Measurements from ENCODE around the gene IKZF2.

Gene IKZF2

GRCh38 chr2:213010106-213010779 lies 141.2 kb downstream of the IKZF2 start:
- no peaks in the 10 kb centered on the region for H3K4me1 ChIP-seq (ENCODE audit: control insufficient read depth, insufficient read depth, low read length, poor library complexity, severe bottlenecking)
- H3K36me3 ChIP-seq (ENCODE audit: control insufficient read depth, insufficient read depth, low read length) = no peaks in the 10 kb centered on the region
- DNase-seq = no peak
- H3K4me3 ChIP-seq (ENCODE audit: insufficient read depth, low read depth, low read length, poor library complexity, severe bottlenecking) = no peak overlapping the region
- no peaks in the 10 kb centered on the region for H3K27me3 ChIP-seq (replicated peaks; ENCODE audit: control insufficient read depth, insufficient read depth, low read length, poor library complexity, severe bottlenecking)
- no peaks in the 10 kb centered on the region for H3K9me3 ChIP-seq (ENCODE audit: control insufficient read depth, low read length)
- no peak overlapping the region for H3K27ac ChIP-seq (ENCODE audit: insufficient read depth, low read length, poor library complexity, severe bottlenecking)

- Histone ChIP-seq H3K9me3 (ENCODE audit: control insufficient read depth, low read length) (no peaks in the 10 kb centered on the region), H3K4me1 (ENCODE audit: control insufficient read depth, insufficient read depth, low read length, poor library complexity, severe bottlenecking) (no peaks in the 10 kb centered on the region), H3K4me3 (ENCODE audit: insufficient read depth, low read depth, low read length, poor library complexity, severe bottlenecking) (no peak overlapping the region), H3K27me3 (replicated peaks; ENCODE audit: control insufficient read depth, insufficient read depth, low read length, poor library complexity, severe bottlenecking) (no peaks in the 10 kb centered on the region), H3K27ac (ENCODE audit: insufficient read depth, low read length, poor library complexity, severe bottlenecking) (no peak overlapping the region), H3K36me3 (ENCODE audit: control insufficient read depth, insufficient read depth, low read length) (no peaks in the 10 kb centered on the region)
- no peak for DNase-seq
These were observed 144.0 kb downstream of the IKZF2 start for GRCh38 chr2:213007290-213007838.

DNA sequence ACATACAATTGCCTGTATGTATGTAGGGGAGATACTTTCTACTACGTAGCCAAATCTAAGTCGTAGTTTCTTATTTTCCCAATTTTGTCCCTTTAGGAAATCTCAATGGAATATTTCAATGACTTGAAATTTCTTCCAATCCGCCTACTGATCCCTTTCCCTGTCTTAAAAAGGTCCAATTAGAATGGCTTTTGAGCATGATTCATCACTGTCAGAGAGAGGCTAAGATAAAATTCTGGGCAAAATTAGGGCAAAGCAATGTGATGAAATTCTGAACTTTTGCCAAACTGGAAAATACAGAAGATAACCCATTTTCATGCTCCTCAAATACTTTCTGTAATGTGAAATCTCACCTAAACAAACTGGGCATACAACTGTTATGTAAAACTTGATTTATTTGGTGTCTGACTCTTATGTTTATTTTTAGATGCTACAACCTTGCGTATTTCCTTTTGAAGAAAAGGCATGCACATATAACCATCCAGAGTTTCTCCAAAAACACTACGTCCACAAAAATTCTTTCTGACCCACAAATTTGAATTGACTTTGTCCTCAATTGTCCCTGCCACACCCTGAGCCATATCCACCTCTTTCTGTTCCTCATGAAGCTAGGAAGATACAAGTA lies 147.1 kb downstream of the IKZF2 start:
- Histone ChIP-seq H3K4me1 (ENCODE audit: control insufficient read depth, insufficient read depth, low read length, poor library complexity, severe bottlenecking) (no peaks in the 10 kb centered on the region), H3K4me3 (ENCODE audit: insufficient read depth, low read depth, low read length, poor library complexity, severe bottlenecking) (no peak overlapping the region), H3K27me3 (replicated peaks; ENCODE audit: control insufficient read depth, insufficient read depth, low read length, poor library complexity, severe bottlenecking) (no peaks in the 10 kb centered on the region), H3K36me3 (ENCODE audit: control insufficient read depth, insufficient read depth, low read length) (no peaks in the 10 kb centered on the region), H3K9me3 (ENCODE audit: control insufficient read depth, low read length) (no peaks in the 10 kb centered on the region), H3K27ac (ENCODE audit: insufficient read depth, low read length, poor library complexity, severe bottlenecking) (no peak overlapping the region)
- DNase-seq = no peak

GRCh38 chr2:213002383-213002782 lies 149.0 kb downstream of the IKZF2 start:
- Histone ChIP-seq H3K27me3 (replicated peaks; ENCODE audit: control insufficient read depth, insufficient read depth, low read length, poor library complexity, severe bottlenecking) (no peaks in the 10 kb centered on the region), H3K4me3 (ENCODE audit: insufficient read depth, low read depth, low read length, poor library complexity, severe bottlenecking) (no peak overlapping the region), H3K27ac (ENCODE audit: insufficient read depth, low read length, poor library complexity, severe bottlenecking) (no peak overlapping the region), H3K36me3 (ENCODE audit: control insufficient read depth, insufficient read depth, low read length) (no peaks in the 10 kb centered on the region), H3K9me3 (ENCODE audit: control insufficient read depth, low read length) (no peaks in the 10 kb centered on the region), H3K4me1 (ENCODE audit: control insufficient read depth, insufficient read depth, low read length, poor library complexity, severe bottlenecking) (no peaks in the 10 kb centered on the region)
- DNase-seq = no peak

GRCh38 chr2:213001297-213001910 lies 150.0 kb downstream of the IKZF2 start:
- no peak for DNase-seq
- no peaks in the 10 kb centered on the region for H3K36me3 ChIP-seq (ENCODE audit: control insufficient read depth, insufficient read depth, low read length)
- no peaks in the 10 kb centered on the region for H3K9me3 ChIP-seq (ENCODE audit: control insufficient read depth, low read length)
- H3K4me3 ChIP-seq (ENCODE audit: insufficient read depth, low read depth, low read length, poor library complexity, severe bottlenecking) = no peak overlapping the region
- H3K27me3 ChIP-seq (replicated peaks; ENCODE audit: control insufficient read depth, insufficient read depth, low read length, poor library complexity, severe bottlenecking) = no peaks in the 10 kb centered on the region
- H3K4me1 ChIP-seq (ENCODE audit: control insufficient read depth, insufficient read depth, low read length, poor library complexity, severe bottlenecking) = no peaks in the 10 kb centered on the region
- H3K27ac ChIP-seq (ENCODE audit: insufficient read depth, low read length, poor library complexity, severe bottlenecking) = no peak overlapping the region

DNA sequence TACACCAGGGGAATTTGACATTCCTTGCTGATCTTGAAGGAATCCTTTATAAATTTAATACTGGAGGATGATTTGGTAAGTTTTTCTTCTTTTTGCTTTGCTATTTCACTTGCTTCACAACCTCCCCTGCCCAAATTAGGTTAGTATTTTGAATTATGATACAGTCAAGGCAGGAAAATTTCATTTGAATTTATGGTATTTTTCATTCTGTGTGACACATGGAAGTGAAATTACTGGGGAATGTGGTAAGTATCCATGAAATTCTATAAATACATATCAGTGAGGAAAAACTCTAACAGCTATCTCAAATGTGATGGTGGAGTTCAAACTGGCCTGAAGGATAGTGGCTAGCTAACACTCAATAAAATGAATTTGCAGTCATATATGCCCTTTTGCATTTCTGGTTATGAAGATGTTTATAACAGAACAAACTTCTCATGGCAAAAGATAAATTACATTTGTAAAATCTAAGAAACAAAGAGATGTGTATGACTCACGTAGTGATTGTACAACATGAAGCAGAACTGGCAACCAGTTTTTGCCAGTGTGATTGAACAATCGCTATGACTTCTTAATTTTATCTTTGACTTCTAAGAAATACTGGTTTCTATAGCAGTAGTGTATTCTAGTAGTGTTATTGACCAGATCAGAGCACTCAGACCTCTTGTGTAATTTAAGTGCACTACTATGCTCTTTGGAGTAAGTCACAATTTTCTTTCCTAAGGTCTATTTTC lies 152.6 kb downstream of the IKZF2 start:
- H3K27me3 ChIP-seq (replicated peaks; ENCODE audit: control insufficient read depth, insufficient read depth, low read length, poor library complexity, severe bottlenecking) = no peaks in the 10 kb centered on the region
- no peaks in the 10 kb centered on the region for H3K9me3 ChIP-seq (ENCODE audit: control insufficient read depth, low read length)
- DNase-seq = no peak
- no peak overlapping the region for H3K27ac ChIP-seq (ENCODE audit: insufficient read depth, low read length, poor library complexity, severe bottlenecking)
- no peaks in the 10 kb centered on the region for H3K4me1 ChIP-seq (ENCODE audit: control insufficient read depth, insufficient read depth, low read length, poor library complexity, severe bottlenecking)
- H3K36me3 ChIP-seq (ENCODE audit: control insufficient read depth, insufficient read depth, low read length) = no peaks in the 10 kb centered on the region
- H3K4me3 ChIP-seq (ENCODE audit: insufficient read depth, low read depth, low read length, poor library complexity, severe bottlenecking) = no peak overlapping the region

DNA sequence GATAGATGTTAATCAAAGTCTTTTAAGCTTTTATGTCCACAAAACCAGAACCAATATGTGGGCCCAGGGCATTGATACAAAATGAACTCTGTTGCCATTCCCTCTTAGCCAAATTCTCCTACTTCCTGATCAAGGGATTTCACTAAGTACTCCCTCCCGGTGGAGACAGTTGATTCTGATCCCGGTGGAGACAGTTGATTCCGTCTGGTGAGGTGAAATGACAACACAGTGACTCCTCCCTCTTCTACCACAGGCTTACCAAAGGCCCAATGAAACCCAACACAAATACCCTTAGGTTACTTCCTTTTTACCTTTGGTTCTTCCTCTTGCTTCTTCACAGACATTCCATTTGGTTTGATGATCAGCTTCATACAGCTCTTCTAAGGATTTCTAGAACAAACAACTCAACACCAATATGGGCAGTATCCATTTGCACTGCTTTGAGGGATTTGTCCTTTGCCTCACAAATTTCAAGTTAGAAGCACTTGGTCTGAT lies 153.8 kb downstream of the IKZF2 start:
- Histone ChIP-seq H3K4me3 (ENCODE audit: insufficient read depth, low read depth, low read length, poor library complexity, severe bottlenecking) (no peak overlapping the region), H3K9me3 (ENCODE audit: control insufficient read depth, low read length) (no peaks in the 10 kb centered on the region), H3K36me3 (ENCODE audit: control insufficient read depth, insufficient read depth, low read length) (no peaks in the 10 kb centered on the region), H3K27ac (ENCODE audit: insufficient read depth, low read length, poor library complexity, severe bottlenecking) (no peak overlapping the region), H3K27me3 (replicated peaks; ENCODE audit: control insufficient read depth, insufficient read depth, low read length, poor library complexity, severe bottlenecking) (no peaks in the 10 kb centered on the region), H3K4me1 (ENCODE audit: control insufficient read depth, insufficient read depth, low read length, poor library complexity, severe bottlenecking) (no peaks in the 10 kb centered on the region)
- no peak for DNase-seq

DNA sequence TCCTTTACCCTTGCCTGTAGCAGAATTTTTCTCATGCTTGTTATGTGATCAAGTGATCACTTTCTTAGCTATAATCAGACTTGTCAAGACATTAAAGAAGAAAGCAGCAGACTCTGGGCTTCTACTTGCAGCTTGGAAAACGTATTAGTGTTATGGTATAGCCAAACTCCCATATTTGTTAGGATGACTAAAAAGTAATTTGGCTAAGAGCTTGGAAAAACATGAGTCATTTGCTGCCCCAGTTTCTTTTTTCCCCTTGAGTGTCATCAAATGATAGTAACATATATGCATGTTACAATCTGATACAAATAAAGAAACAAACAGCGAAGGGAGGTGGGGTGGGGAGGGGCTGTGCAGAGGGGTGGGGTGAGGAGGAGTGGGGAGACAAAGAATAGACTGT lies 155.5 kb downstream of the IKZF2 start:
- Histone ChIP-seq H3K4me3 (ENCODE audit: insufficient read depth, low read depth, low read length, poor library complexity, severe bottlenecking) (no peak overlapping the region), H3K27ac (ENCODE audit: insufficient read depth, low read length, poor library complexity, severe bottlenecking) (no peak overlapping the region), H3K9me3 (ENCODE audit: control insufficient read depth, low read length) (no peaks in the 10 kb centered on the region), H3K4me1 (ENCODE audit: control insufficient read depth, insufficient read depth, low read length, poor library complexity, severe bottlenecking) (no peaks in the 10 kb centered on the region), H3K36me3 (ENCODE audit: control insufficient read depth, insufficient read depth, low read length) (no peaks in the 10 kb centered on the region), H3K27me3 (replicated peaks; ENCODE audit: control insufficient read depth, insufficient read depth, low read length, poor library complexity, severe bottlenecking) (no peaks in the 10 kb centered on the region)
- DNase-seq = no peak

DNA sequence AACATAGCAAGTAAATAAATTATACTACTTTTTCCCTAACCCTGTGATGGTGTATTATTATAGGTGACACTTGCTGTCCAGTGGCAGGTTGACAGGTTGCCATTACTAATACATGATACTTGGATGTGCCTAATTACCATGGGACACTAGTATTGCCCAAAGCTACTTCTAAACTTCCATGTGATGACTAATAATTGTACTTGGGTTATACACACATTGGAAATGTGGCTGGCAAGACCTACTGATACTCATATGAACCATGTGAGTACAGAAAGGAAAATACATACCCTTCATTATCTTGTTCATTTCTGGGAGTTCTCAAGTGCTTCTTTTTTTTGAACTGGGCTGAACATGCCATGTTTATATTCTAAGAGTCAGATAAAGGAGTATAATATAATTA lies 156.4 kb downstream of the IKZF2 start:
- no peaks in the 10 kb centered on the region for H3K36me3 ChIP-seq (ENCODE audit: control insufficient read depth, insufficient read depth, low read length)
- no peak overlapping the region for H3K4me3 ChIP-seq (ENCODE audit: insufficient read depth, low read depth, low read length, poor library complexity, severe bottlenecking)
- H3K4me1 ChIP-seq (ENCODE audit: control insufficient read depth, insufficient read depth, low read length, poor library complexity, severe bottlenecking) = no peaks in the 10 kb centered on the region
- no peak for DNase-seq
- no peak overlapping the region for H3K27ac ChIP-seq (ENCODE audit: insufficient read depth, low read length, poor library complexity, severe bottlenecking)
- no peaks in the 10 kb centered on the region for H3K27me3 ChIP-seq (replicated peaks; ENCODE audit: control insufficient read depth, insufficient read depth, low read length, poor library complexity, severe bottlenecking)
- H3K9me3 ChIP-seq (ENCODE audit: control insufficient read depth, low read length) = no peaks in the 10 kb centered on the region

All from effector memory CD4-positive, alpha-beta T cell (primary cell).